GM23248 (cell line): ENCODE results near the gene TTC9C. TPM values are rescaled to one million over a fixed set of nuclear protein-coding genes. Genes with fewer than 3 reads are reported as not detected.

Experiments used
- DNase-seq: peaks from one replicate; pipeline ENCODE4 v3.0.0-alpha.2; 2015
- H2AFZ ChIP-seq: fragments of 200-600 bp; sonication (generic); 2 replicates; pipeline ENCODE4 v1.6.1; 2016; ENCODE audit warnings: antibody characterized with exemption
- H3F3A ChIP-seq: fragments of 200-600 bp; sonication (generic); 2 replicates; pipeline ENCODE4 v1.6.1; 2016; ENCODE audit warnings: mild to moderate bottlenecking, antibody characterized with exemption, mixed run types; ENCODE audit not compliant: insufficient read depth
- H3K27ac ChIP-seq: fragments of 200-600 bp; sonication (generic); 2 replicates; pipeline ENCODE4 v1.5.1; 2016; ENCODE audit warnings: mild to moderate bottlenecking
- H3K27me3 ChIP-seq: fragments of 200-600 bp; sonication (generic); replicated peaks from 2 replicates; pipeline ENCODE4 v1.6.1; 2016; ENCODE audit warnings: mild to moderate bottlenecking; ENCODE audit not compliant: insufficient read depth
- H3K36me3 ChIP-seq: fragments of 200-600 bp; sonication (generic); 2 replicates; pipeline ENCODE4 v1.6.1; 2016; ENCODE audit warnings: low read depth, mild to moderate bottlenecking
- H3K4me1 ChIP-seq: fragments of 200-600 bp; sonication (generic); 2 replicates; pipeline ENCODE4 v1.6.1; 2016; ENCODE audit warnings: mild to moderate bottlenecking; ENCODE audit not compliant: insufficient read depth
- H3K4me2 ChIP-seq: fragments of 200-600 bp; sonication (generic); one replicate; pipeline ENCODE4 v1.6.1; 2016; ENCODE audit warnings: mild to moderate bottlenecking; ENCODE audit not compliant: unreplicated experiment
- H3K4me3 ChIP-seq: fragments of 200-600 bp; sonication (generic); 2 replicates; pipeline ENCODE4 v1.5.1; 2016; ENCODE audit warnings: mild to moderate bottlenecking
- H3K79me2 ChIP-seq: fragments of 200-600 bp; sonication (generic); 2 replicates; pipeline ENCODE4 v1.6.1; 2016; ENCODE audit warnings: mild to moderate bottlenecking; ENCODE audit not compliant: insufficient read depth
- H3K9ac ChIP-seq: fragments of 200-600 bp; sonication (generic); 2 replicates; pipeline ENCODE4 v1.6.1; 2016; ENCODE audit warnings: mild to moderate bottlenecking
- H3K9me2 ChIP-seq: fragments of 200-600 bp; sonication (generic); 2 replicates; pipeline ENCODE4 v1.6.1; 2016; ENCODE audit warnings: mixed run types, mild to moderate bottlenecking, moderate library complexity; ENCODE audit not compliant: insufficient read depth
- H3K9me3 ChIP-seq: fragments of 200-600 bp; sonication (generic); one replicate; pipeline ENCODE4 v1.6.1; 2017; ENCODE audit warnings: low read depth
- H4K20me1 ChIP-seq: fragments of 200-600 bp; sonication (generic); 2 replicates; pipeline ENCODE4 v1.6.0; 2016; ENCODE audit not compliant: insufficient read depth
- EZH2 ChIP-seq: fragments of 200-600 bp; sonication (generic); IDR thresholded peaks from 2 replicates; pipeline ENCODE4 v1.6.1; 2018; ENCODE audit warnings: antibody characterized with exemption, mild to moderate bottlenecking; ENCODE audit not compliant: insufficient read depth, poor library complexity, severe bottlenecking
- EZH2phosphoT487 ChIP-seq: fragments of 200-600 bp; sonication (generic); IDR thresholded peaks from 2 replicates; pipeline ENCODE4 v1.6.1; 2018; ENCODE audit warnings: antibody characterized with exemption, moderate library complexity, mild to moderate bottlenecking, low read depth; ENCODE audit not compliant: insufficient read depth
- WGBS, 2 experiments: methylation state at CpG; one replicate each; pipeline ENCODE4 v1.1.6; 2015 to 2017; ENCODE audit warnings: low lambda C conversion rate in 2 of 2, low coverage in 1 of 2; ENCODE audit errors: missing lambda C conversion rate in 2 of 2; 5-methylcytosine and 5-hydroxymethylcytosine counted together
- in situ Hi-C: fragments of 300-500 bp; cut with MboI; formaldehyde crosslinking; loops from 2 replicates; pipeline ENCODE4 v1.15.0; 2020
- polyA plus RNA-seq: library from polyadenylated mRNA; unstranded; fragments of >200 nt; fragmentation: Nextera tagmentation; extraction: Ambion mirVana; gene quantifications from 2 replicates; pipeline ENCODE4 v1.2.1, GENCODE V29; 2016
- total RNA-seq: library from RNA; depleted of rRNA; stranded (reverse); fragments of >200 nt; shearing (Covaris generic); gene quantifications from 2 replicates; pipeline ENCODE4 v1.2.3, GENCODE V29; 2014

Gene TTC9C
- total and polyA plus RNA-seq, 2 experiments from 2014 or later: 28.9 to 40.1 TPM

- 85% methylated on average over 6 of the region's 6 CpGs for WGBS, 2 experiments
- H3K9me3 ChIP-seq: no peaks in the 10 kb centered on the region
- H3F3A ChIP-seq: peaks cover 13% of the 10 kb centered on the region
- no peak overlapping the region for H3K4me2 ChIP-seq
- no peaks in the 10 kb centered on the region for H3K27me3 ChIP-seq
- no peak overlapping the region for H2AFZ ChIP-seq
- H3K27ac ChIP-seq: no peak overlapping the region
- no peak for DNase-seq
- no peaks in the 10 kb centered on the region for H4K20me1 ChIP-seq
- in situ Hi-C loops: no loop called here
- no peak overlapping the region for H3K4me3 ChIP-seq
- TF ChIP-seq EZH2phosphoT487 (no peak), EZH2 (no peak)
- H3K9ac ChIP-seq: no peak overlapping the region
- no peaks in the 10 kb centered on the region for H3K36me3 ChIP-seq
- no peaks in the 10 kb centered on the region for H3K9me2 ChIP-seq
- H3K79me2 ChIP-seq: peaks cover 23% of the 10 kb centered on the region
- H3K4me1 ChIP-seq: peaks cover 18% of the 10 kb centered on the region
These were observed 46.1 kb downstream of the TTC9C start for GRCh38 chr11:62774407-62774806.

- H2AFZ ChIP-seq: no peak overlapping the region
- no peaks in the 10 kb centered on the region for H3K27me3 ChIP-seq
- H3K9me2 ChIP-seq: no peaks in the 10 kb centered on the region
- no peak overlapping the region for H3K4me3 ChIP-seq
- peaks cover 23% of the 10 kb centered on the region for H3K79me2 ChIP-seq
- DNase-seq: no peak
- no peak overlapping the region for H3K27ac ChIP-seq
- H4K20me1 ChIP-seq: no peaks in the 10 kb centered on the region
- H3K9ac ChIP-seq: no peak overlapping the region
- H3F3A ChIP-seq: peaks cover 3% of the 10 kb centered on the region
- H3K4me1 ChIP-seq: peaks cover 10% of the 10 kb centered on the region; the same call in 1 of the 2 replicates
- in situ Hi-C loops: no loop called here
- H3K9me3 ChIP-seq: no peaks in the 10 kb centered on the region
- no peaks in the 10 kb centered on the region for H3K36me3 ChIP-seq
- no peak for TF ChIP-seq EZH2
- TF ChIP-seq EZH2phosphoT487: no peak
- no peak overlapping the region for H3K4me2 ChIP-seq
- 96 to 97% methylated on average over 17 of the region's 17 CpGs for WGBS, 2 experiments
These were observed 47.4 kb downstream of the TTC9C start for GRCh38 chr11:62775646-62776045.

GRCh38 chr11:62777389-62777788, 49.1 kb downstream of the TTC9C start:
- no peak for DNase-seq
- no peak overlapping the region for H3K27ac ChIP-seq
- no peaks in the 10 kb centered on the region for H3K9me3 ChIP-seq

GRCh38 chr11:62778441-62778840, 50.2 kb downstream of the TTC9C start:
- no peak overlapping the region for H2AFZ ChIP-seq
- H3K9me3 ChIP-seq: no peaks in the 10 kb centered on the region
- no peaks in the 10 kb centered on the region for H4K20me1 ChIP-seq
- H3K9me2 ChIP-seq: no peaks in the 10 kb centered on the region
- no peak overlapping the region for H3K27ac ChIP-seq
- no peaks in the 10 kb centered on the region for H3K4me1 ChIP-seq
- peaks cover 5% of the 10 kb centered on the region for H3K79me2 ChIP-seq
- H3K36me3 ChIP-seq: no peaks in the 10 kb centered on the region
- no peak overlapping the region for H3K9ac ChIP-seq
- H3K4me3 ChIP-seq: no peak overlapping the region
- DNase-seq: no peak
- 94 to 100% methylated on average over 3 of the region's 3 CpGs for WGBS, 2 experiments
- H3F3A ChIP-seq: no peaks in the 10 kb centered on the region
- no peak for TF ChIP-seq EZH2
- H3K4me2 ChIP-seq: no peak overlapping the region
- in situ Hi-C loops: no loop called here
- H3K27me3 ChIP-seq: no peaks in the 10 kb centered on the region

More at GRCh38 chr11:62777389-62777788, 49.1 kb downstream of the TTC9C start:
- WGBS, 2 experiments: 75 to 82% methylated on average over 2 of the region's 2 CpGs
- 0 out of 2 replicates have a peak, but pooled peaks cover 2% of the 10 kb centered on the region for H3K4me1 ChIP-seq
- no peaks in the 10 kb centered on the region for H3K36me3 ChIP-seq
- no peaks in the 10 kb centered on the region for H3K9me2 ChIP-seq
- H3K4me2 ChIP-seq: no peak overlapping the region
- H3K27me3 ChIP-seq: no peaks in the 10 kb centered on the region
- no peak overlapping the region for H3K4me3 ChIP-seq
- H3K9ac ChIP-seq: no peak overlapping the region
- peaks cover 16% of the 10 kb centered on the region for H3K79me2 ChIP-seq
- H3F3A ChIP-seq: no peaks in the 10 kb centered on the region
- no peak overlapping the region for H2AFZ ChIP-seq
- TF ChIP-seq EZH2phosphoT487 (no peak), EZH2 (no peak)
- in situ Hi-C loops: no loop called here
- H4K20me1 ChIP-seq: no peaks in the 10 kb centered on the region

GRCh38 chr11:62782753-62783152, 54.5 kb downstream of the TTC9C start:
- Histone ChIP-seq H3K36me3 (0 out of 2 replicates have a peak, but pooled peaks cover 4% of the 10 kb centered on the region), H3K27ac (no peak overlapping the region), H3K9me2 (no peaks in the 10 kb centered on the region), H3K4me3 (no peak overlapping the region), H3K9me3 (no peaks in the 10 kb centered on the region), H3K4me1 (peaks cover 7% of the 10 kb centered on the region), H2AFZ (no peak overlapping the region), H3K79me2 (peaks cover 17% of the 10 kb centered on the region), H3K9ac (no peak overlapping the region), H3K4me2 (no peak overlapping the region), H3K27me3 (no peaks in the 10 kb centered on the region), H3F3A (peaks cover 10% of the 10 kb centered on the region), H4K20me1 (no peaks in the 10 kb centered on the region)
- TF ChIP-seq EZH2phosphoT487 (no peak), EZH2 (no peak)
- in situ Hi-C loops: no loop called here
- WGBS, 2 experiments: 89 to 94% methylated on average over 7 of the region's 7 CpGs
- DNase-seq: no peak
